CD4-positive, alpha-beta T cell treated with Interleukin-15 for 4 hours (primary cell): ENCODE results near the gene TAF9.
"Not testable (repeated sequence)": the region's sequence is repeated elsewhere in the genome, so short reads cannot be mapped to it uniquely, and the experiment has no call there.

Source experiments
- DNase-seq: peaks from one replicate; pipeline ENCODE4 v3.0.0-alpha.2; 2020; ENCODE audit warnings: low spot score

Gene TAF9

GRCh38 chr5:69369340-69370121 lies at the start of gene TAF9, which contains the start of the genes AK6 and RAD17:
TSS of gene TAF9 (minus strand) at chr5:69369520. CDS start at chr5:69365737, 3,783 bp downstream.
TSS of gene AK6 (minus strand) at chr5:69369520. CDS start at chr5:69369490, 30 bp downstream.
TSS of gene RAD17 (plus strand) at chr5:69369818. CDS start at chr5:69372209, 2,391 bp downstream.
- peak; percentile 87 for DNase-seq

DNA sequence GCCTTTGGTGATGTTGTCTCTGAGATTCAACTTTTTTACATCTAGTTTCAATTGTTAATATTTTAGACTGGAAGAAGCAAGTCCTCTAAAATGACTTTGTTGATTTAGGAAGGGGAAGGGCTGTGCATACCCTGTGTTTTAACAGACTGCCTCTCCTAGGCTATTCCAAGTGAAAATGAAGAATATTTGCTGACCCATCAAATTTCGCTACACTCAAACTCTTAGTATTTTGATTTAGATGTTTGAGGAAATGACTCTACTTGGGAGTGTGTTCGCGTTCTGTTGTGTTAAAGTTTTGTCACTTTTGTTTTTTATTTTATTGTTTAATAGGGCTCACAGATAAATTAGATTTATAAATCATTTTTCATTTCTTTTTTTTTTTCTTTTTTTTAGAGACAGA lies 49.2 kb upstream of the TAF9 start:
- no peak for DNase-seq

DNA sequence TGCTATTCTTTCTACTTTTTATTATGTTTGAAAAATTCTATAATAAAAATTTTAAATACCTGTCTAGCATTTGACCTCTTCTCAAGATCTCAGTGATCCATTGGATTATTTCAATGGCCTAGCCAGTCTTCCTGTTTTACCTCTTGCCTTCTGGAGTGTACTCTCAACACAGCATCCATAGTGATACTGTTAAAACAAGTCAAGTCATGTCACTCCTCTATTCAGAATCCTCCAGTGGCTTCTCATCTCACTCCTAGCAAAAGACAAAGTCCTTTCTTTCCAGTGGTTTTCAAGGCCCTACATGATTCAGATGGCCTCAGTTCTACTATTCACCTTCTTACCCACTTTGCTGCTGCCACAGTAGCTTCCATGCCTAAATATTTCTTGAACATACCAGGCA lies 47.4 kb upstream of the TAF9 start:
- DNase-seq, result no peak

DNA sequence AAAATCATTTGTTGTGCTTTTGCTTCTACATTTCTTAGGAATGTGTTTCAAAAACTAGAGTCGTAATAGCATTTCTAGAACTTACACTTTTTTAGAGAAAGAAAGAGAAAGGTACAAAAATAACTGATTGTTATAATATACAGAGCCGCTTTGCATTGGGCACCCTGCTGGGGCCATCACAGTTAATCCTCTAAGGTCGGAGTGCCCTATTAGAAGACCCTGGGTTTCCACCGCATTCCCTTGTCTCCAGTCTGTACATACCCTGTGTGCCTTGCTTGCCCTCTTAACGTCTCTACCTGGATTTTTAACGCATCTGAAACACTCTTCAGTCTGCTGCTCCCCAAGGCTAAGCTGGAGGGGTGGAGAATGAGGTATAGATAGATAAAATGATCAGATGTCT lies 46.9 kb upstream of the TAF9 start:
- DNase-seq, result no peak

- DNase-seq, result no peak
Observed at GRCh38 chr5:69415584-69415958, 46.3 kb upstream of the TAF9 start.

DNA sequence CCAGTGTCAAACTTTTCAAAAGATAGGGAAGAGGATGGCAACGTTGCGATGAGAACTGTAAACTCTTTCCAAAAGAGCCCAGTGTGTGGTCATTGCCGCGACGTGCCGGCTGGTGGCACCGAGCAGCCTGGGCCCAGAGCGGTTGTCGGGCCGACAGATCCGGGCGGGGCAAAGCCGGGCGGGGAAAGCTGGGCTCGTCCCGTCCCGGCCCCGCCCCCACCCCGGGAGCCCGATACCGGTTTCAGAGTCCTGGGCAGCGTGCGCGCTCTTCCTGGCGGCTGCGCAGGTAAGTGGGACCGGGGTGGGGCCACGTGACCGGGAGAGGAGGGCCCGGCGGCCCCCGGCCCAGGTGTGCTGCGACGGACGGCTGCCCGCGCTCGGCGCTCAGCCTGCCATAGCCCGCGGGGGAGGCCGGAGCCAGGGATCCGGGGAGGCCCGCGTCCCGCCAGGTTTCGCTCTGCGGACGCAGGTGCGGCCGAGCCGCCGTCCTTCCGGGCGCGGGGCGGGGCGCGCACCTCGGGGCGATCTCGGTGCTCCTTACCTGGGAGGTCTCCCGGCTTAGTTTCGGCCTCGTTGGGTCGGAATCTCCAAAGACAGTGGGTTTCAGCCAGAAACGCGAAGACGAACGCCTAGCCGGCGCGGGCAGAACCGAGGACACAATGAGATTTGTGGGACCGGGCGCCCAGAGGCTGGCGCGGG lies 45.7 kb upstream of the TAF9 start, which contains the start of gene MARVELD2:
TSS of gene MARVELD2 (plus strand) at position 232 of the 699 bp plus-strand sequence. CDS start 4,270 bp downstream, outside the sequence.
- peak; percentile 35 for DNase-seq

GRCh38 chr5:69404659-69405330 lies 35.5 kb upstream of the TAF9 start:
- no peak for DNase-seq

DNA sequence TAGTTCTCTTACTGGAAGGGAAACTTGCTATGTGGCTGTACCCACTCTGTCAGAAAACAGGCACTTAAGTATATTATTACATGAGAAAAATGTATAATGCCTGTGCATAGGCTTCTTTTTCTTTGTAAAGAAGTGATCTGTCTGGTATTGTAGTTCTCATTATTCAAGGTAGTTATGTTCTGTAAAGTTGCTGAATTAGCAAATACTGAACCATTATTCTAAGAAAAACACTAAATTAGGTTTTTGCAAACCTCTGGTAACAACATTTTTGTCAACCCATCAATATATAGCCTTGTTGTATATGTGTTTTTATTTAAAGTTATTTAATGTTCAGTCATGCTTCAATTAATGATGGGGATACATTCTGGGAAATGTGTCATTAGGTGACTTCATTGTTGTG lies 9.1 kb upstream of the TAF9 start:
- DNase-seq, result no peak

- no peak for DNase-seq
Observed at GRCh38 chr5:69374911-69375446, 5.7 kb upstream of the TAF9 start.

- DNase-seq, result no peak
Observed at GRCh38 chr5:69372394-69372793, 3.1 kb upstream of the TAF9 start.

- DNase-seq, result not testable (repeated sequence)
Observed at GRCh38 chr5:69370335-69370734, 1.0 kb upstream of the TAF9 start.

- DNase-seq, result peak; percentile 6
Observed at GRCh38 chr5:69368458-69369339, 621 bp downstream of the TAF9 start.

DNA sequence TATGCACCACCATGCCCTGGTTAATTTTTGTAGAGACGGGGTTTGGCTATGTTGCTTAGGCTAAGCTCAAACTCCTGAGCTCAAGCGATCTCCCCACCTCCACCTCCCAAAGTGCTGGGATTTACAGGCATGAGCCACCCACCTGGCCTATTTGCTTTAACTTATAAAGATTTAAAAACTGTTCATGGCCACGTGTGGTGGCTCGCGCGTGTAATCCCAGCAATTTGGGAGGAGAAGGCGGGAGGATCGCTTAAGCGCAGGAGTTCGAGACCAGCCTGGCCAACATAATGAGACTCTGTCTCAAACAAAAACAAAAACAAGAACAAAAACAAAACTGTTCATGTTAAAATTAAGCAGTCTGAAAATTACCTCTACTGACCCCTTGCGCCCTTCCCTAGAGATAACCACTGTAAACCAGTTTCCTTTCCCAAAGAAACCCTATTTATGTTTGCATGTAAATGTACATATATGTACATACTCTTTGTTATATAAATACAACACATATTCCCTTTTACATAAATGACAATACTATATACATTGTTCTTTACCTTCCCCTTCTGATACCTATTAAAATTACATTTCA lies 1.5 kb downstream of the TAF9 start:
- DNase-seq, result no peak

- DNase-seq, result no peak
Observed at GRCh38 chr5:69364850-69365249, 4.5 kb downstream of the TAF9 start.

DNA sequence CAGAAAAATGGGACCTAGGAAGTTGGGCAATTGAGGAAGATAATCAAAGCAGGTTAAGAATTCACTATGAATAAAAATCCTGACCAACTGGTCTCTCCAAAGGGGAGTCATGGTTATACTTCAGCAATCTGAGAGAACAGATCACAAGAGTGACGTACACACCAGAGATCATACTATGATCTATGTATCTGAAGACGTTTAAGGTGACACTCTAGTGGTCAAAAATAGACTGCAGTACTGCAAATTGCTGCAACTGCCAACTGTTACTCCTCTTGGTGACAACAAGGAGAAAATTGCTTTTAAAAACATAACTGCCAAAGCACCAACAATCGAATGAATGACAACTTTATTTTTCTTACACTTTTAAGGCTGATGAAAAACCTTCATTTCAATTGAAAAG lies 4.9 kb downstream of the TAF9 start:
- no peak for DNase-seq

DNA sequence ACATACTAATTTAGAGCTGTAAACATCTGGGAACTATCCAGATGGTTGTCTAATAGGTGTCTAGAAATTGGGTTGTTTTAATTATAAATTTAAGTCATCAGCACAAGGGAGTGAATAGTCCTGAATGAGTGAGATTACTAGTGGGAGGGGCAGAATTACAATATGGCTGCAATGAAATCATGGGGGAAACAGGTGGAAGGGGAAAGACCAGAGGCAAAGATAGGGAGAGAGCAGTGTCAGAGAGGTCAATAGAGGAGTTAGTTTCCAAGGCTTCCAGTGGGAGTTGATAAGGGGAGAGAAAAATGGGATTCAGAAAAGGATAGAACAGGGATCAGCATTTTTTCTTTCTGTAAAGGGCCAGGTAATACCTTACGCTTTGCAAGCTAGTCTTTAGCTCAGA lies 8.9 kb downstream of the TAF9 start:
- no peak for DNase-seq

DNA sequence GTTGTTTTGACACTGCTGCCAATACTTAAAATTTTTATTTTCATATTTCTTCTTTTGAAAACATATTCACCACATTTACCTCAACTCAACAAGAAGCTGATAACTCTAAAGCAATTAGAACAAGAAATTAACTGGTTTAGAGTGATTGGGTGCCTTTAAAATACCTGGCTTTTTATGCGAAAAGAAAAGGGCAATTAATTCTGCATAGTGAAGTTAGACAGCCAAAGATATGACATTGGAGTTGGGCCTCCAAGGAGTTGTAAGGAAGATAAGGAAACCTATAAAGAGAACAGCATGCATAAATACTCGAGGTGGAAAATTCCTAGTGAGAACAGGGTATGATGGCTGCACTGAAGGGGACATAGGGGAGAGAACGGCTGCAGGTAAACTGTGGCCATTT lies 9.6 kb downstream of the TAF9 start:
- DNase-seq, result no peak

DNA sequence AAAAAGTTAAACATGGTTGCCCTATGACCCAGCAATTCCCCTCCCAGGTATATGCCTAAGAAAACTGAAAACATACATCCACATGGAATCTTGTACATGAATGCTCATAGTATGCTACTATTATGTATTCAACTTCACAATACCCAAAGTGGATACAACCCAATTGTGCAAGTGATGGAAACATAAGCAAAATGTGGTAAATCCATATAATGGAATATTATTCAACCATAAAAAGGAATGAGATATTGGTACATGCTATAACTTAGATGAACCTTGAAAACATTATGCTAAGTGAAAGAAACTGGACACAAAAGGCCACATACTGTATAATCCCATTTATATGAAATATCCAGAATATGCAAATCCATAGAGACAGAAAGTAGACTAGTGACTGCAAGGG lies 18.7 kb downstream of the TAF9 start:
- no peak for DNase-seq

GRCh38 chr5:69343083-69343482 lies 26.2 kb downstream of the TAF9 start:
- DNase-seq, result no peak

GRCh38 chr5:69341520-69342161 lies 27.7 kb downstream of the TAF9 start:
- no peak for DNase-seq
